C4-2B (cell line): ENCODE data around the gene ACTL6B.

ENCODE experiments used
- CTCF ChIP-seq: fragments of 450-650 bp; conservative IDR thresholded peaks from 2 replicates; pipeline ENCODE4 v1.5.1; 2017; ENCODE audit warnings: mild to moderate bottlenecking
- ZFX ChIP-seq: fragments of 450-650 bp; IDR thresholded peaks from 2 replicates; pipeline ENCODE4 v1.6.1; 2017

GRCh38 chr7:100607111-100607510 lies 49.1 kb downstream of the ACTL6B start:
- no peak; the same call in 1 of the 2 replicates for TF ChIP-seq CTCF
- TF ChIP-seq ZFX: no peak
